Caco-2 (cell line): Measurements from ENCODE around the gene DEFB123. TPM values are rescaled to one million over a fixed set of nuclear protein-coding genes. Genes with fewer than 3 reads are reported as not detected.

Experiments
- BruUV-seq: library from RNA; stranded (reverse); fragments of 400-500 nt; replicated peaks from 2 replicates; lab custom pipeline; 2021; lab: Mats Ljungman, UMichigan
- CTCF ChIA-PET: fragments of 300-600 bp; sonication (Branson Sonifier 250); formaldehyde crosslinking; loops from one replicate; lab custom pipeline; 2022; ENCODE audit warnings: antibody characterized with exemption; lab: Charles Lee
- POLR2A ChIA-PET: fragments of 300-600 bp; sonication (Branson Sonifier 250); formaldehyde crosslinking; loops from one replicate; lab custom pipeline; 2022; ENCODE audit warnings: antibody characterized with exemption; lab: Charles Lee
- DNase-seq, 2 experiments: peaks; one replicate each; pipeline versions ENCODE4 v3.0.0 to v3.0.0-alpha.2; 2020 to 2022
- H3K27me3 ChIP-seq: replicated peaks from 2 replicates; pipeline ENCODE4 v1.6.0; 2011; ENCODE audit warnings: low read length; ENCODE audit not compliant: control insufficient read depth, insufficient read depth
- H3K36me3 ChIP-seq: 2 replicates; pipeline ENCODE4 v1.5.1; 2011; ENCODE audit warnings: low read length; ENCODE audit not compliant: control insufficient read depth, insufficient read depth
- H3K4me1 ChIP-seq: fragments of 250-450 bp; sonication (Bioruptor Pico); 2 replicates; pipeline ENCODE4 v1.5.1; 2020; ENCODE audit warnings: mild to moderate bottlenecking
- H3K4me3 ChIP-seq: 2 replicates; pipeline ENCODE4 v1.5.1; 2011; ENCODE audit warnings: low read depth, mild to moderate bottlenecking, control low read depth, low read length
- H3K9me3 ChIP-seq: fragments of 250-450 bp; sonication (Bioruptor Pico); 2 replicates; pipeline ENCODE4 v1.5.1; 2020; ENCODE audit warnings: mild to moderate bottlenecking, moderate library complexity
- H3K27ac Mint-ChIP-seq: one replicate; pipeline ENCODE4 v1.8.0; 2022; ENCODE audit warnings: mixed read lengths; ENCODE audit not compliant: unreplicated experiment
- H3K27me3 Mint-ChIP-seq: one replicate; pipeline ENCODE4 v1.8.0; 2022; ENCODE audit warnings: mixed read lengths; ENCODE audit not compliant: insufficient read depth, unreplicated experiment
- H3K36me3 Mint-ChIP-seq: one replicate; pipeline ENCODE4 v1.8.0; 2022; ENCODE audit warnings: mild to moderate bottlenecking, mixed read lengths; ENCODE audit not compliant: insufficient read depth, unreplicated experiment
- H3K4me1 Mint-ChIP-seq: one replicate; pipeline ENCODE4 v1.8.0; 2022; ENCODE audit warnings: low read depth, mixed read lengths; ENCODE audit not compliant: unreplicated experiment
- H3K4me3 Mint-ChIP-seq: one replicate; pipeline ENCODE4 v1.8.0; 2022; ENCODE audit warnings: mild to moderate bottlenecking, moderate library complexity, mixed read lengths; ENCODE audit not compliant: unreplicated experiment
- H3K9me3 Mint-ChIP-seq: one replicate; pipeline ENCODE4 v1.8.0; 2022; ENCODE audit warnings: mixed read lengths; ENCODE audit not compliant: unreplicated experiment
- intact Hi-C: fragments of 100-400 bp; cut with micrococcal nuclease; formaldehyde crosslinking; loops from one replicate; pipeline ENCODE4 v1.10.0; 2022; ENCODE audit not compliant: unreplicated experiment
- total RNA-seq: library from RNA; stranded (reverse); gene quantifications from 2 replicates; pipeline ENCODE4 v1.2.3, GENCODE V29; 2022
- TF ChIP-seq, protein P1 (sequence below), 2 experiments: fragments of 200-600 bp in 1 of 2; IDR thresholded peaks; 1 replicate in 1 of 2; 2 replicates in 1 of 2; pipeline versions ENCODE4 v1.5.1 to v1.8.0; 2011 to 2022; ENCODE audit warnings: antibody characterized with exemption in 1 of 2, control low read depth in 1 of 2, inconsistent platforms in 1 of 2, low read depth in 1 of 2, low read length in 1 of 2, mild to moderate bottlenecking in 1 of 2, moderate library complexity in 1 of 2; ENCODE audit not compliant: insufficient read depth in 1 of 2, severe bottlenecking in 1 of 2, unreplicated experiment in 1 of 2

The DEFB123 gene
- total RNA-seq, 1 experiment from 2014 or later = not detected

DNA sequence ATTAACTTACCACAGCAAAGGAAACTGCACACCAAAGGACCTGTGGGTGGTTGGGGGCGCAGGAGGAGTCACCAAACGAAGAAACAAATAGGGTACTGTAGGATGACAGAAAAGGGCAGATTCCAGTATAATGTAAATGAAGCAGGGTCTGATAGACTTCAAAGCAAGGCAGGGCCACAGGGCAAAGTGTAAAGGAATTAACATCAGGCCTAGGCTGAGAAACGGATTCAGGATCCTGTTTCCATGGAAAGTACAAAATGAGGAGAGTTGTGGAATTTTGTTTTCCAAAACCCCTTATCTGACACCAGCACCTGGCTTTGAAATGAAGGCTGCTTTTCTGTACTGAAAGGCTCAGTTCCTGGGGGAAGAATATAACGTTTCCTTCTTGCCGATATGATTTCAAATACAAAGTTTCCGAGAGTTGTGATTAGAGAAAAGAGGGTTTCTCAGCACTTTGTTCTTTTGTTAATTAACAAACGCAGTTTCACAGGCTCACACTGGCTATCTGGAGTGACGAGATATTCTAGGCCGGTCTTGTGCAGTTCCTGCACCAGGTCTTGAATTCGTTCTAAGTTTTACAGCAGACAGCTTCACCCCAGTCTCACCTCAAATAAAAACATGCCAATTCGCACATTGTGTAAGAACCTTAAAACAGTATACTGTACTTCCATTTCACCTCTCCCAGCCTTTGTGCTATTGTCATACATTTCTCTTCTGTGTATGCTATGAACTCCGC lies 5.8 kb downstream of the DEFB123 start:
- Histone ChIP-seq H3K36me3 (no peaks in the 10 kb centered on the region), H3K4me1 (peaks cover 6% of the 10 kb centered on the region; the same call in 1 of the 2 replicates), H3K4me3 (no peak overlapping the region), H3K9me3 (peaks cover 7% of the 10 kb centered on the region; the same call in 1 of the 2 replicates), H3K27me3 (no peaks in the 10 kb centered on the region; the same call in 1 of the 2 replicates)
- Mint-ChIP-seq H3K9me3 (peaks cover 11% of the 10 kb centered on the region), H3K27me3 (peaks cover 6% of the 10 kb centered on the region), H3K27ac (no peak overlapping the region), H3K4me1 (no peaks in the 10 kb centered on the region), H3K4me3 (no peak overlapping the region), H3K36me3 (no peaks in the 10 kb centered on the region)
- no peak for DNase-seq
- POLR2A ChIA-PET = no interaction called here
- CTCF ChIA-PET = interaction anchor here (1.1 kb wide), 1 partner anchor 57 kb away, joined by 3 read pairs; no protein-coding TSS in a partner anchor
- BruUV-seq = no TSS peak
- intact Hi-C loops = no loop called here
- TF ChIP-seq, protein P1, sequence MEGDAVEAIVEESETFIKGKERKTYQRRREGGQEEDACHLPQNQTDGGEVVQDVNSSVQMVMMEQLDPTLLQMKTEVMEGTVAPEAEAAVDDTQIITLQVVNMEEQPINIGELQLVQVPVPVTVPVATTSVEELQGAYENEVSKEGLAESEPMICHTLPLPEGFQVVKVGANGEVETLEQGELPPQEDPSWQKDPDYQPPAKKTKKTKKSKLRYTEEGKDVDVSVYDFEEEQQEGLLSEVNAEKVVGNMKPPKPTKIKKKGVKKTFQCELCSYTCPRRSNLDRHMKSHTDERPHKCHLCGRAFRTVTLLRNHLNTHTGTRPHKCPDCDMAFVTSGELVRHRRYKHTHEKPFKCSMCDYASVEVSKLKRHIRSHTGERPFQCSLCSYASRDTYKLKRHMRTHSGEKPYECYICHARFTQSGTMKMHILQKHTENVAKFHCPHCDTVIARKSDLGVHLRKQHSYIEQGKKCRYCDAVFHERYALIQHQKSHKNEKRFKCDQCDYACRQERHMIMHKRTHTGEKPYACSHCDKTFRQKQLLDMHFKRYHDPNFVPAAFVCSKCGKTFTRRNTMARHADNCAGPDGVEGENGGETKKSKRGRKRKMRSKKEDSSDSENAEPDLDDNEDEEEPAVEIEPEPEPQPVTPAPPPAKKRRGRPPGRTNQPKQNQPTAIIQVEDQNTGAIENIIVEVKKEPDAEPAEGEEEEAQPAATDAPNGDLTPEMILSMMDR (IDR thresholded peaks at IDR 0.05; ENCODE audit: insufficient read depth in 1 of 2, low read depth in 1 of 2, low read length in 1 of 2, severe bottlenecking in 1 of 2, unreplicated experiment in 1 of 2) = no peak

DNA sequence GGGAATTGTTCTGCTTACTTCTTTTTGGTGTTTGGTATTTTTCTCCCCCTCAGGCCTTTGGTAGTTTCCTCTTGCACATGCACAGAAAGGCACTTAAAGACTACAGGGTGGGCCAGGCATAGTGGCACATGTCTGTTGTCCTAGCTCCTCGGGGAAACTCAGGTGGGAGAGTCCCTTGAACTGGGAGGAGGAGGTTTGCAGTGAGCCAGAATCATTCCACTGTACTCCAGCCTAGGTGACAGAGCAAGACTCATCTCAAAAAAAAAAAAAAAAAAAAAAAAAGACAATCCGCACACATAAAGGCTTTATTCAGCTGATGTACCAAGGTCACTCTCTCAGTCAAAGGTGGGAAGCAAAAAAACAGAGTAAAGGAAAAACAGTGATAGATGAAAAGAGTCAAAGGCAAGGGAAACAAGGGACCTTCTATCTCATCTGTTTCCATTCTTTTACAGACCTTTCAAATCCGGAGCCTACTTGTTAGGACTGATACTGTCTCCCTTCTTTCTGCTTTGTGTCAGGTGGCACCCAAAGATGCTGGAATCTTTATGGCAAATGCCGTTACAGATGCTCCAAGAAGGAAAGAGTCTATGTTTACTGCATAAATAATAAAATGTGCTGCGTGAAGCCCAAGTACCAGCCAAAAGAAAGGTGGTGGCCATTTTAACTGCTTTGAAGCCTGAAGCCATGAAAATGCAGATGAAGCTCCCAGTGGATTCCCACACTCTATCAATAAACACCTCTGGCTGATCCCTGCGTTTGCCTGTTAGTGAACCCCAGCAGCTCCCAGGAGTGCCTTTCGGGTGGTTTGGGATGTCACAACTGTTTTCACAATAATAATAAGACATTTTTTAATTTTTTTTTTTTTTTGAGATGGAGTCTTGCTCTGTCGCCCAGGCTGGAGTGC lies 9.3 kb downstream of the DEFB123 start:
- Histone ChIP-seq H3K36me3 (no peaks in the 10 kb centered on the region), H3K4me3 (no peak overlapping the region), H3K9me3 (peaks cover 8% of the 10 kb centered on the region), H3K4me1 (peaks cover 6% of the 10 kb centered on the region; the same call in 1 of the 2 replicates), H3K27me3 (no peaks in the 10 kb centered on the region; the same call in 1 of the 2 replicates)
- Mint-ChIP-seq H3K27me3 (peaks cover 6% of the 10 kb centered on the region), H3K27ac (no peak overlapping the region), H3K36me3 (no peaks in the 10 kb centered on the region), H3K4me1 (no peaks in the 10 kb centered on the region), H3K4me3 (no peak overlapping the region), H3K9me3 (peaks cover 11% of the 10 kb centered on the region)
- intact Hi-C loops = no loop called here
- DNase-seq = no peak
- POLR2A ChIA-PET = no interaction called here
- no TSS peak for BruUV-seq
- CTCF ChIA-PET = interaction anchor here (1.0 to 1.3 kb wide), 3 partner anchors 9 to 54 kb away, joined by 3 to 6 read pairs (median 4); no protein-coding TSS in a partner anchor
- TF ChIP-seq, protein P1 (IDR thresholded peaks at IDR 0.05; ENCODE audit: insufficient read depth in 1 of 2, low read depth in 1 of 2, low read length in 1 of 2, severe bottlenecking in 1 of 2, unreplicated experiment in 1 of 2) = no peak

DNA sequence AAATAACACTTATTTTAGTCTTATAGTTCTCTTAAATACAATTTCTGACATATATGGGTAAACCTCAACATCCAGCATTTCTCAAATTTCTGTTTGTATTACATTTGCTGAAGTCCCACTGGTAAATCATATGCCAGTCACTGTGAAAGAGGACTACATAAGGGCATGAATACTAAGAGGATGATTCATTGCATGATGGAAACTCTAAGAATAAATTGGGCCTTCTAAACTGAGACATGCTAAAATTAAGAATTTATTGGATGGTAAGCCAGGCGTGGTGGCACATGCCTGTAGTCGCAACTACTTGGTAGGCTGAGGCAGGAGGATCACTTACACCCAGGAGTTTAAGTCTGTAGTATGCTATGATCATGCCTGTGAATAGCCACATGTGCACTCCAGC lies 12.1 kb downstream of the DEFB123 start:
- intact Hi-C loops = no loop called here
- Histone ChIP-seq H3K27me3 (no peaks in the 10 kb centered on the region; the same call in 1 of the 2 replicates), H3K4me3 (no peak overlapping the region), H3K36me3 (no peaks in the 10 kb centered on the region), H3K9me3 (peaks cover 8% of the 10 kb centered on the region), H3K4me1 (no peaks in the 10 kb centered on the region)
- CTCF ChIA-PET = no interaction called here
- TF ChIP-seq, protein P1 (IDR thresholded peaks at IDR 0.05; ENCODE audit: insufficient read depth in 1 of 2, low read depth in 1 of 2, low read length in 1 of 2, severe bottlenecking in 1 of 2, unreplicated experiment in 1 of 2) = no peak
- Mint-ChIP-seq H3K9me3 (peaks cover 11% of the 10 kb centered on the region), H3K36me3 (no peaks in the 10 kb centered on the region), H3K4me3 (no peak overlapping the region), H3K27me3 (peaks cover 9% of the 10 kb centered on the region), H3K27ac (no peak overlapping the region), H3K4me1 (no peaks in the 10 kb centered on the region)
- DNase-seq = no peak
- no TSS peak for BruUV-seq
- POLR2A ChIA-PET = no interaction called here
